PC-3 (cell line): ENCODE measurements around the gene SAFB. TPM values are rescaled to one million over a fixed set of nuclear protein-coding genes. Genes with fewer than 3 reads are reported as not detected.

Source experiments
- ATAC-seq: fragments of 200-7000 bp; cut with Tn5 transposase; 2 replicates; pipeline ENCODE4 v1.9.1; 2020; ENCODE audit warnings: mild to moderate bottlenecking, moderate library complexity
- BruUV-seq: library from RNA; stranded (reverse); fragments of 400-500 nt; replicated peaks from 2 replicates; lab custom pipeline; 2021; lab: Mats Ljungman, UMichigan
- CTCF ChIA-PET: fragments of 300-600 bp; sonication (Branson Sonifier 250); formaldehyde crosslinking; loops from one replicate; lab custom pipeline; 2022; ENCODE audit warnings: antibody characterized with exemption; lab: Charles Lee
- POLR2A ChIA-PET: fragments of 300-600 bp; sonication (Branson Sonifier 250); formaldehyde crosslinking; loops from one replicate; lab custom pipeline; 2022; ENCODE audit warnings: antibody characterized with exemption; ENCODE audit not compliant: unreplicated experiment; lab: Charles Lee
- DNase-seq: peaks from one replicate; pipeline ENCODE4 v3.0.0-alpha.2; 2015
- H2AFZ ChIP-seq: fragments of 300-600 bp; sonication (generic); 2 replicates; pipeline ENCODE4 v1.6.0; 2016; ENCODE audit warnings: antibody characterized with exemption, low read length
- H3F3A ChIP-seq: fragments of 300-600 bp; sonication (generic); one replicate; pipeline ENCODE4 v1.6.0; 2017; ENCODE audit warnings: antibody characterized with exemption, low read length, control low read depth, mild to moderate bottlenecking; ENCODE audit not compliant: unreplicated experiment
- H3K27ac ChIP-seq: fragments of 300-600 bp; sonication (generic); 2 replicates; pipeline ENCODE4 v1.5.1; 2016; ENCODE audit warnings: mild to moderate bottlenecking, low read length
- H3K27me3 ChIP-seq: fragments of 300-600 bp; sonication (generic); 2 replicates; pipeline ENCODE4 v1.6.1; 2016; ENCODE audit warnings: low read length, mixed read lengths
- H3K36me3 ChIP-seq: fragments of 300-600 bp; sonication (generic); 2 replicates; pipeline ENCODE4 v1.6.1; 2016; ENCODE audit warnings: low read depth, mixed run types, low read length, mixed read lengths
- H3K4me1 ChIP-seq: fragments of 300-600 bp; sonication (generic); 2 replicates; pipeline ENCODE4 v1.5.1; 2016; ENCODE audit warnings: low read length; ENCODE audit not compliant: insufficient read depth
- H3K4me2 ChIP-seq: fragments of 300-600 bp; sonication (generic); 2 replicates; pipeline ENCODE4 v1.6.0; 2016; ENCODE audit warnings: low read length
- H3K4me3 ChIP-seq: fragments of 300-600 bp; sonication (generic); 2 replicates; pipeline ENCODE4 v1.5.1; 2016; ENCODE audit warnings: mild to moderate bottlenecking, low read length, mixed read lengths
- H3K79me2 ChIP-seq: fragments of 300-600 bp; sonication (generic); 2 replicates; pipeline ENCODE4 v1.6.1; 2017; ENCODE audit warnings: low read length, mixed read lengths
- H3K9ac ChIP-seq: fragments of 300-600 bp; sonication (generic); 2 replicates; pipeline ENCODE4 v1.6.0; 2016; ENCODE audit warnings: mild to moderate bottlenecking, low read length
- H3K9me2 ChIP-seq: fragments of 300-600 bp; sonication (generic); replicated peaks from 2 replicates; pipeline ENCODE4 v1.6.1; 2016; ENCODE audit warnings: mixed run types, low read length, mixed read lengths
- H3K9me3 ChIP-seq: fragments of 300-600 bp; sonication (generic); 2 replicates; pipeline ENCODE4 v1.6.1; 2016; ENCODE audit warnings: low read length, mixed read lengths
- H4K20me1 ChIP-seq: fragments of 300-600 bp; sonication (generic); 2 replicates; pipeline ENCODE4 v1.6.1; 2016; ENCODE audit warnings: low read length, mixed read lengths
- EZH2 ChIP-seq: fragments of 300-600 bp; sonication (generic); IDR thresholded peaks from one replicate; pipeline ENCODE4 v1.6.1; 2017; ENCODE audit warnings: antibody characterized with exemption, mild to moderate bottlenecking, low read length; ENCODE audit not compliant: unreplicated experiment
- EZH2phosphoT487 ChIP-seq: fragments of 300-600 bp; sonication (generic); IDR thresholded peaks from 2 replicates; pipeline ENCODE4 v1.6.1; 2018; ENCODE audit warnings: mild to moderate bottlenecking, antibody characterized with exemption, low read length, borderline replicate concordance
- intact Hi-C: fragments of 100-400 bp; cut with micrococcal nuclease; formaldehyde crosslinking; loops from 2 replicates; pipeline ENCODE4 v1.9.0; 2023
- total RNA-seq: library from RNA; depleted of rRNA; stranded (reverse); fragments of >200 nt; gene quantifications from 2 replicates; pipeline ENCODE4 v1.2.3, GENCODE V29; 2014
- TF ChIP-seq, protein P1 (sequence below): fragments of 300-600 bp; sonication (generic); conservative IDR thresholded peaks from 2 replicates; pipeline ENCODE4 v1.5.1; 2017; ENCODE audit warnings: antibody characterized with exemption, low read depth, mild to moderate bottlenecking, low read length

Gene SAFB
- total RNA-seq, 1 experiment from 2014 or later, result 94.9 TPM

DNA sequence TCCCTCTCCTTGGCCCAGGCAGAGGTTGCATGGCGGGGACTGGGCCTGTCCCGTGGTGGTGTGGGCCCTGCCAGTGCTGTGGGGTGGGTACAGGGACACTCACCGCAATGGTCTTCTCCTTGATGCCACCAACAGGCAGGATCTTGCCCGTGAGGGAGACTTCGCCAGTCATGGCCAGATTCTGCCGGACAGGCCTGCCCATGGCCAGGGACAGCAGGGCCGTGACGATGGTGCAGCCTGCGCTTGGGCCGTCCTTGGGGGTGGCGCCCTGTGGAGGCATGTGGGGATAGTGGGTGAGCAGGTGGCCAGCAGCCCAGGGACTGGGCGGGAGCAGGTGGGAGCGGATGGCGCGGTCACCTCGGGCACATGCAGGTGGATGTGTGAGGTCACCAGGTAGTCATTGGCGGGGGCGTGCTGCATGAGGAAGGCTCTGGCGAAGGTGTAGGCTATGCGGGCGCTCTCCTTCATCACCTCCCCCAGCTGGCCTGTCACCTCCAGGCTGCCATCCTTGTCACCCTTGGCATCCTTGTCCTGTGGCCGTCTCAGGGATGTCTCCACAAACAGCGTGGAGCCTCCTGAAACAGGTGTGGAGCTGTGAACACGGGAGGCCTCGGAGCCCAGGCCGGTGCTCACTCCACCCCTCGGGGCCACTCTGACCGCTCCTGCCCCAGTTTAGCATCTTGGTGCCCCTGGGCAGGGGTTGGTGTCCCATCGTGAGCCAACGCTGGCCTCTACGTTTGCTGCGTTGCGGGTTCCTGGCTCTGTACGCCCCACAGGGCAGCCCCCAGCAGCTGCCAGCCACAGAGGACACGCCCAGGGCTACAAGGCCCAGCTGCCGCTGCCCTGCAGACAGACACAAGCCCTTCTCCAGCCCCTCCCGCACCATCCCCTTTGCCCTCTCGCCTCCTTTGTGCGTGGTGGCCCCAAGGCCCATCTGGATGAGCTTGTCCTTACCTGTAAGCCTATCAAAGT, 70.6 kb downstream of the SAFB start:
- H3K36me3 ChIP-seq, result peaks cover 57% of the 10 kb centered on the region
- H3K4me3 ChIP-seq, result no peak overlapping the region
- ATAC-seq, result no peak

GRCh38 chr19:5694167-5694955, 71.5 kb downstream of the SAFB start:
- Histone ChIP-seq H3K27ac (no peak overlapping the region), H3K36me3 (peaks cover 66% of the 10 kb centered on the region), H3K4me1 (peaks cover 7% of the 10 kb centered on the region), H2AFZ (no peak overlapping the region), H3K4me3 (no peak overlapping the region), H3K4me2 (no peak overlapping the region), H3F3A (peaks cover 14% of the 10 kb centered on the region), H3K79me2 (peaks cover 53% of the 10 kb centered on the region), H3K27me3 (no peaks in the 10 kb centered on the region), H4K20me1 (peaks cover 59% of the 10 kb centered on the region), H3K9me2 (no peaks in the 10 kb centered on the region), H3K9ac (no peak overlapping the region), H3K9me3 (no peaks in the 10 kb centered on the region)
- CTCF ChIA-PET, result no interaction called here
- BruUV-seq, result no TSS peak
- ATAC-seq, result no peak
- intact Hi-C loops, result no loop called here
- TF ChIP-seq EZH2 (no peak), EZH2phosphoT487 (no peak)
- TF ChIP-seq, protein P1, sequence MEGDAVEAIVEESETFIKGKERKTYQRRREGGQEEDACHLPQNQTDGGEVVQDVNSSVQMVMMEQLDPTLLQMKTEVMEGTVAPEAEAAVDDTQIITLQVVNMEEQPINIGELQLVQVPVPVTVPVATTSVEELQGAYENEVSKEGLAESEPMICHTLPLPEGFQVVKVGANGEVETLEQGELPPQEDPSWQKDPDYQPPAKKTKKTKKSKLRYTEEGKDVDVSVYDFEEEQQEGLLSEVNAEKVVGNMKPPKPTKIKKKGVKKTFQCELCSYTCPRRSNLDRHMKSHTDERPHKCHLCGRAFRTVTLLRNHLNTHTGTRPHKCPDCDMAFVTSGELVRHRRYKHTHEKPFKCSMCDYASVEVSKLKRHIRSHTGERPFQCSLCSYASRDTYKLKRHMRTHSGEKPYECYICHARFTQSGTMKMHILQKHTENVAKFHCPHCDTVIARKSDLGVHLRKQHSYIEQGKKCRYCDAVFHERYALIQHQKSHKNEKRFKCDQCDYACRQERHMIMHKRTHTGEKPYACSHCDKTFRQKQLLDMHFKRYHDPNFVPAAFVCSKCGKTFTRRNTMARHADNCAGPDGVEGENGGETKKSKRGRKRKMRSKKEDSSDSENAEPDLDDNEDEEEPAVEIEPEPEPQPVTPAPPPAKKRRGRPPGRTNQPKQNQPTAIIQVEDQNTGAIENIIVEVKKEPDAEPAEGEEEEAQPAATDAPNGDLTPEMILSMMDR, result no peak
- POLR2A ChIA-PET, result no interaction called here
- DNase-seq, result no peak

More for the DNA sequence above, 70.6 kb downstream of the SAFB start:
- Histone ChIP-seq H3K27ac (no peak overlapping the region), H3K27me3 (no peaks in the 10 kb centered on the region), H3K4me1 (peaks cover 7% of the 10 kb centered on the region), H3K9me2 (no peaks in the 10 kb centered on the region), H3K79me2 (peaks cover 53% of the 10 kb centered on the region), H2AFZ (no peak overlapping the region), H3K9ac (no peak overlapping the region), H3F3A (peaks cover 14% of the 10 kb centered on the region), H4K20me1 (peaks cover 59% of the 10 kb centered on the region), H3K9me3 (no peaks in the 10 kb centered on the region), H3K4me2 (no peak overlapping the region)
- DNase-seq, result no peak
- intact Hi-C loops, result no loop called here
- no TSS peak for BruUV-seq
- CTCF ChIA-PET, result no interaction called here
- no peak for TF ChIP-seq EZH2
- TF ChIP-seq EZH2phosphoT487, result no peak
- TF ChIP-seq, protein P1, result no peak
- POLR2A ChIA-PET, result no interaction called here
